Kidney epithelial cell (primary cell): Measurements from ENCODE around the gene MCCD1. TPM values are rescaled to one million over a fixed set of nuclear protein-coding genes. Genes with fewer than 3 reads are reported as not detected.
"Not testable (repeated sequence)": the region's sequence is repeated elsewhere in the genome, so short reads cannot be mapped to it uniquely, and the experiment has no call there.

ENCODE experiments used
- DNase-seq: peaks from one replicate; pipeline ENCODE4 v3.0.0-alpha.2; 2010; ENCODE audit warnings: low read depth
- H3K27me3 ChIP-seq: 2 replicates; pipeline ENCODE4 v1.6.0; 2011; ENCODE audit warnings: low read length; ENCODE audit not compliant: control insufficient read depth, insufficient read depth
- H3K36me3 ChIP-seq: 2 replicates; pipeline ENCODE4 v1.5.1; 2011; ENCODE audit warnings: low read length; ENCODE audit not compliant: control insufficient read depth, insufficient read depth
- H3K4me3 ChIP-seq: 2 replicates; pipeline ENCODE4 v1.5.1; 2011; ENCODE audit warnings: low read depth, mild to moderate bottlenecking, control low read depth, low read length
- CTCF ChIP-seq: IDR thresholded peaks from 2 replicates; pipeline ENCODE4 v1.5.1; 2011; ENCODE audit warnings: mild to moderate bottlenecking, moderate library complexity, low read length, control low read depth, inconsistent platforms; ENCODE audit not compliant: insufficient read depth, poor library complexity, severe bottlenecking
- total RNA-seq: library from RNA; depleted of rRNA; stranded (reverse); fragments of >200 nt; gene quantifications from 2 replicates; pipeline ENCODE4 v1.2.3, GENCODE V29; 2015

Gene MCCD1
- total RNA-seq, 1 donor from 2014 or later: not detected

DNA sequence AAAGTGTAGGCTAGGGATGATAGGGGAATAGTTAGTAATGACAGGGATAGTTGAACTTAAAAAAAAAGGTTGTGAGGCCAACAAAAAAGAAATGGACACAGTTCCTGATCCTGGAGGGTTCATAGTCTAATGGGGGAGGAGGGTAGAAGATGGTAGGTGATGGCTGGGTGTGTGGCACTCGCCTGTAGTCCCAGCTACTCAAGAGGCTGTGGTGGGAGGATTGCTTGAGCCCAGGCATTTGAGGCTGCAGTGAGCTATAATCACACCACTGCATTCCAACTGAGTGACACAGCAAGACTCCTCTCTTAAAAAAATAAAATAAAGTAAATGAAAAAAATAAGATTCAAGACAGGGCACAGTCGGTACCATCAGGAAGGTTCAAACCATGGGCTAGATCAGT is 33.2 kb upstream of the MCCD1 start:
- TF ChIP-seq CTCF: no peak
- Histone ChIP-seq H3K36me3 (no peaks in the 10 kb centered on the region), H3K27me3 (no peaks in the 10 kb centered on the region), H3K4me3 (no peak overlapping the region)
- no peak for DNase-seq

GRCh38 chr6:31496826-31497225 is 31.9 kb upstream of the MCCD1 start:
- not testable (repeated sequence) for H3K27me3 ChIP-seq, DNase-seq, H3K36me3 ChIP-seq, H3K4me3 ChIP-seq

GRCh38 chr6:31497531-31498476 is 31.0 kb upstream of the MCCD1 start, which contains the start of gene MICB:
MICB (plus strand) TSS chr6:31498145; CDS start chr6:31498194, 49 bp downstream.
- DNase-seq: peak; percentile 66
- Histone ChIP-seq H3K36me3 (no peaks in the 10 kb centered on the region), H3K4me3 (peak within 1 kb of the TSS; percentile 83), H3K27me3 (no peaks in the 10 kb centered on the region)
- TF ChIP-seq CTCF: no peak

DNA sequence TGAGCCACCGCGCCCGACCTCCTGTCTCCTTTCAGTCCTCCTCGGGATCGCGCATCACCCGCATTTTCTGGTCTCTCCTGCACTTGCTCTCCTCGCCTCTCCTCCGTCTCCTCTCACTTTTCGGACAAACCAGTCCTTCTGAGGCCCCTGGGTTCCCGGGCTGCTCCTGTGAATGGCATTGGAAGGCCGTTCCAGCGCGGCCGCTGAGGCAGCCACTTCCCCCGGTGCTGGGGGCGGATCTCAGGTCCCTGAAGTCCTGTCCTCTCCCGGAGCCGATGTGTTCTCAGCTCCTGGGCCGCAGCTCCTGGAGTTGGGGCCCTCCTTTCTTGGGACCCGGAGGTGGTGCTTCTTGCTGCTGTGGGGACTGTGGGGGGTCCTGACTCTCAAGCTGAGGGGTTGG is 30.0 kb upstream of the MCCD1 start:
- Histone ChIP-seq H3K36me3 (no peaks in the 10 kb centered on the region), H3K4me3 (peak overlapping the region; percentile 46), H3K27me3 (no peaks in the 10 kb centered on the region)
- no peak for DNase-seq
- TF ChIP-seq CTCF: no peak

GRCh38 chr6:31499648-31500047 is 29.1 kb upstream of the MCCD1 start:
- DNase-seq, H3K27me3 ChIP-seq, H3K4me3 ChIP-seq, H3K36me3 ChIP-seq: not testable (repeated sequence)

DNA sequence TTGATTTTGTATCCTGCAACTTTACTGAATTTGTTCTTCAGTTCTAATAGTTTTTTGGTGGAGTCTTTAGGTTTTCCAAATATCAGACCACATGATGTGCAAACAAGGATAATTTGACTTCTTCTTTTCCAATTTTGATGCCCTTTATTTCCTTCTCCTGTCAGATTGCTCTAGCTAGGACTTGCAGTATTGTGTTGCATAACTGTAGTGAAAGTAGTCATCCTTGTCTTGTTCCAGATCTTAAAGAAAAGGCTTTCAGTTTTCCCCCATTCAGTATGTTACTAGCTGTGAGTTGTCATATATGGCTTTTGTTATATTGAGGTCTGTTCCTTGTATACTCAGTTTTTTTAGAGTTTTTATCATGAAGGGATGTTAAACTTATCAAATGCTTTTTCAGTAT is 26.2 kb upstream of the MCCD1 start:
- Histone ChIP-seq H3K27me3 (no peaks in the 10 kb centered on the region), H3K36me3 (no peaks in the 10 kb centered on the region), H3K4me3 (no peak overlapping the region)
- no peak for TF ChIP-seq CTCF
- no peak for DNase-seq

DNA sequence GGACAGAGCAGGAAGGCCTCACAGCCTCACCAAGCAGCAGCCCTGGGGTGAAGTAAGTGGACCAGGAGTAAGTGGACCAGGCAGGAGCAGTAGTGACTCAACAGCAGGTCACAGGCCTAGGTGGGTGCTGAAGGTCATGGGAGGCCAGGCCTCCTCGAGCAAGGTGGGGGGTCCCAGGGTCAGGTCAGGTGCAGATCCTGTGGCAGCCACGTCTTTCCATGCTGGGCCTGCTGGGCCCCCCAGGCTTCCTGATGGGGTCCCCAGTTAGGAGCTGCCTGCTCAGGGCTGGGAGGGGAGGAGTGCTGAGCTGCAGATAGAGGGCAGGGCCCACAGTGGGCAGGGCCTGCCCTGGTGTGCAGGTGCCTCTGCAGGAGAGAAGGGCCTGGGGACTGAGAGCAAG is 19.7 kb upstream of the MCCD1 start:
- not testable (repeated sequence) for H3K27me3 ChIP-seq, H3K36me3 ChIP-seq, DNase-seq, H3K4me3 ChIP-seq
